ENCODE data around the gene STK35. TPM values are rescaled to one million over a fixed set of nuclear protein-coding genes. Genes with fewer than 3 reads are reported as not detected.
A peak's percentile ranks its signal among the peaks of the same experiment; 100 is the strongest.

Gene STK35
- total and polyA plus RNA-seq, 9 of the 15 experiments (the other 6 are each of a cell fraction or from before 2014, with no cell fraction given) = 1.0 to 11.0 (median 6.3) TPM

- intact Hi-C loops (cut with micrococcal nuclease) = no loop called here
- in situ Hi-C loops (cut with MboI) = no loop called here
- ATAC-seq = no peak
Measured at GRCh38 chr20:2168946-2169345, 67.3 kb downstream of the STK35 start.

More at GRCh38 chr20:2168946-2169345, 67.3 kb downstream of the STK35 start:
- WGBS (ENCODE audit: insufficient coverage, low coverage, missing lambda C conversion rate) = 0% methylated on average over 12 of the region's 12 CpGs
- H4K20me1 ChIP-seq (replicated peaks; ENCODE audit: control insufficient read depth, insufficient read depth, low read length) = peaks cover 4% of the 10 kb centered on the region; the same call in 1 of the 2 replicates
- ChIA-PET POLR2A (interaction anchor here (0.5 to 0.8 kb wide), 3 partner anchors 229 to 992 kb away, joined by 3 to 4 read pairs (median 3); no protein-coding TSS in a partner anchor), CTCF (ENCODE audit: low intra/inter-chr PET ratio) (interaction anchor here (0.6 kb wide), 1 partner anchor 163 kb away, joined by 4 read pairs; no protein-coding TSS in a partner anchor)
- H2AFZ ChIP-seq (ENCODE audit: low read depth, low read length) = no peak overlapping the region
- H3K79me2 ChIP-seq (ENCODE audit: control insufficient read depth, insufficient read depth, low read length) = no peaks in the 10 kb centered on the region
- no peak overlapping the region for H3K9ac ChIP-seq (ENCODE audit: insufficient read depth in 1 of 2, low read depth in 2 of 2, low read length in 2 of 2)
- no peak overlapping the region for H3K4me2 ChIP-seq (ENCODE audit: insufficient read depth, low read length)
- no peaks in the 10 kb centered on the region for H3K36me3 ChIP-seq (ENCODE audit: control insufficient read depth, insufficient read depth, low read length)
- no peak for FAIRE-seq
- peaks cover 0 to 35% of the 10 kb centered on the region in 2 experiments; a peak in 4 of 5 replicates for H3K27me3 ChIP-seq (ENCODE audit: control insufficient read depth in 2 of 2, insufficient read depth in 2 of 2, low read length in 2 of 2)
- no peaks in the 10 kb centered on the region for H3K9me3 ChIP-seq (replicated peaks; ENCODE audit: control insufficient read depth, insufficient read depth, low read depth, low read length)
- TF ChIP-seq ZNF398 (CRISPR knock-in tag; IDR thresholded peaks at IDR 0.05) (no peak), RFX1 (IDR thresholded peaks at IDR 0.05) (peak; percentile 26; the same call in 1 of the 2 replicates)
- BruUV-seq (replicated peaks) = no TSS peak
- no peak overlapping the region for H3K27ac ChIP-seq (ENCODE audit: extremely low read depth, low read depth, low read length)
- no peaks in the 10 kb centered on the region for H3K9me1 ChIP-seq (ENCODE audit: control insufficient read depth, insufficient read depth, low read length)
- DNase-seq (ENCODE audit: extremely low read depth in 1 of 4, low spot score in 3 of 4) = no peak
- no peak overlapping the region for H3K4me3 ChIP-seq
- no peaks in the 10 kb centered on the region for H3K4me1 ChIP-seq (replicated peaks in 1 of 2; ENCODE audit: control insufficient read depth in 2 of 2, insufficient read depth in 2 of 2, low read length in 2 of 2)
